ENCODE data around the gene UMPS.

Gene UMPS

DNA sequence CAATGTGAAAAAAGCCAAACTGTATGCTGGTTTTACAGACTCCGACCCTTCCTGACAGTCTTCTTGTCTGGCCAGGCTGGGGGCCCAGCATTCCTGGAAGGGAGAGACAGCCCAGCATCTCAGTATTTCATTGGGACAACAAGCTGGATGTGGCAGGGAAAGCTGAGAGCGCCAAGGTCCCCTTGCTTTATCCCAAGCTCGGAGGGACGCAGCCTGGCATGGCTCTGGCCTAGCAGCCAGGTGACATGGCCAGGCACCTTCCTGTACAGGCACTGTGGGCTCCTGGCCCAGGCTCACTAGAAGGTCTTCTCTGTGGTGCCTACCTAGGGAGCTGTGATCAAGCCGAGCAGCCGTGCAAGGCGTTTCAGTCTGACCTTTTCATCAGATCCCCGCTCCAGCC lies 33.0 kb downstream of the UMPS start:
- Histone ChIP-seq H4K20me1 (ENCODE audit: low read depth, low read length) (no peaks in the 10 kb centered on the region), H3K9me2 (replicated peaks; ENCODE audit: insufficient read depth, low read length) (no peaks in the 10 kb centered on the region), H2AFZ (ENCODE audit: low read depth, low read length, severe bottlenecking) (no peak overlapping the region), H3F3A (ENCODE audit: insufficient read depth) (no peaks in the 10 kb centered on the region), H3K27me3 (ENCODE audit: low read length) (no peaks in the 10 kb centered on the region), H3K79me2 (ENCODE audit: insufficient read depth, low read length) (no peaks in the 10 kb centered on the region), H3K27ac (ENCODE audit: low read depth, low read length) (no peak overlapping the region), H3K9ac (ENCODE audit: low read length) (no peak overlapping the region), H3K36me3 (ENCODE audit: low read length) (no peaks in the 10 kb centered on the region), H3K4me3 (ENCODE audit: insufficient read depth, low read length, poor library complexity, severe bottlenecking) (no peak overlapping the region), H3K4me2 (ENCODE audit: low read depth, low read length, poor library complexity, severe bottlenecking) (no peak overlapping the region), H3K9me3 (ENCODE audit: insufficient read depth, low read length) (no peaks in the 10 kb centered on the region)
- TF ChIP-seq, protein P1, sequence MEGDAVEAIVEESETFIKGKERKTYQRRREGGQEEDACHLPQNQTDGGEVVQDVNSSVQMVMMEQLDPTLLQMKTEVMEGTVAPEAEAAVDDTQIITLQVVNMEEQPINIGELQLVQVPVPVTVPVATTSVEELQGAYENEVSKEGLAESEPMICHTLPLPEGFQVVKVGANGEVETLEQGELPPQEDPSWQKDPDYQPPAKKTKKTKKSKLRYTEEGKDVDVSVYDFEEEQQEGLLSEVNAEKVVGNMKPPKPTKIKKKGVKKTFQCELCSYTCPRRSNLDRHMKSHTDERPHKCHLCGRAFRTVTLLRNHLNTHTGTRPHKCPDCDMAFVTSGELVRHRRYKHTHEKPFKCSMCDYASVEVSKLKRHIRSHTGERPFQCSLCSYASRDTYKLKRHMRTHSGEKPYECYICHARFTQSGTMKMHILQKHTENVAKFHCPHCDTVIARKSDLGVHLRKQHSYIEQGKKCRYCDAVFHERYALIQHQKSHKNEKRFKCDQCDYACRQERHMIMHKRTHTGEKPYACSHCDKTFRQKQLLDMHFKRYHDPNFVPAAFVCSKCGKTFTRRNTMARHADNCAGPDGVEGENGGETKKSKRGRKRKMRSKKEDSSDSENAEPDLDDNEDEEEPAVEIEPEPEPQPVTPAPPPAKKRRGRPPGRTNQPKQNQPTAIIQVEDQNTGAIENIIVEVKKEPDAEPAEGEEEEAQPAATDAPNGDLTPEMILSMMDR (IDR thresholded peaks at IDR 0.05; ENCODE audit: insufficient read depth, low read length, poor library complexity, severe bottlenecking): no peak
- TF ChIP-seq EZH2phosphoT487 (conservative IDR thresholded peaks at IDR 0.05; ENCODE audit: low read length): no peak

DNA sequence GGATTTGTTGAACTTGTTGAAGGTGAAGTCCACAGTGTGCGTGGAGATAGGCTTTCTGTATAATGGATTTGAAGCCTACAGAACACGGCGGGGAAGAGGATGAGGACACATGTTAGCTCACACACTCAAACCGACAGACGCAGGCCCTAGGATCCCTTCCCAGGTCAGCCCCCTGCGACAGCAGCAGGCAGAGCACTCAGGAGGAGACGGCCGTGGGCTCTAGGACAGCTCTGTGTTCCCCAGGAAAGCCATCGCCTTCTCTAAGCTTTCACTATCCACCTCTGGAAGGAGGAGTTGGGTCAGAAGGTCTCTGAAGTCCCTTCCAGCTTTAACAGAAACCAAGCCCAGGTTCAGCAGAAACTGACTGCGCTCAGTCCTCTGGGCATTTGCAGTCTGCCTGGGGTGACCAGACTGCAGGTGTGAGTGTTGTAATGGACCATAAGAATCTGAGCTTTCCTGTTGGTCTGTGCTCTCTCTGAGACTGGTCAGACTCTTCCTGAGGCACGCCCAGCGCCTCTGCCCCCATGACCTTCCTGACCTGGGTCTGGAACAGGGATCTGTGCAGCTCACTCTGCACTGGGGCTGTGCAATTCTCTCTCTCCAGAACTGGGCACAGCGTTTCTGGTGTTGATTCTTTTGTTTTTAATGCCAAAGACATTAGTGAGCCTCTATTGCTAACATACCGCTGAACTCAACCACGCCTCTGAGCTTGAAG lies 33.5 kb downstream of the UMPS start:
- H3K79me2 ChIP-seq (ENCODE audit: insufficient read depth, low read length): no peaks in the 10 kb centered on the region
- H3K9me2 ChIP-seq (replicated peaks; ENCODE audit: insufficient read depth, low read length): no peaks in the 10 kb centered on the region
- H3K9me3 ChIP-seq (ENCODE audit: insufficient read depth, low read length): no peaks in the 10 kb centered on the region
- H3F3A ChIP-seq (ENCODE audit: insufficient read depth): no peaks in the 10 kb centered on the region
- no peak overlapping the region for H3K4me2 ChIP-seq (ENCODE audit: low read depth, low read length, poor library complexity, severe bottlenecking)
- H3K9ac ChIP-seq (ENCODE audit: low read length): no peak overlapping the region
- H3K36me3 ChIP-seq (ENCODE audit: low read length): no peaks in the 10 kb centered on the region
- no peak overlapping the region for H2AFZ ChIP-seq (ENCODE audit: low read depth, low read length, severe bottlenecking)
- TF ChIP-seq, protein P1 (IDR thresholded peaks at IDR 0.05; ENCODE audit: insufficient read depth, low read length, poor library complexity, severe bottlenecking): no peak
- TF ChIP-seq EZH2phosphoT487 (conservative IDR thresholded peaks at IDR 0.05; ENCODE audit: low read length): no peak
- H3K27ac ChIP-seq (ENCODE audit: low read depth, low read length): no peak overlapping the region
- no peak overlapping the region for H3K4me3 ChIP-seq (ENCODE audit: insufficient read depth, low read length, poor library complexity, severe bottlenecking)
- no peaks in the 10 kb centered on the region for H3K27me3 ChIP-seq (ENCODE audit: low read length)
- no peaks in the 10 kb centered on the region for H4K20me1 ChIP-seq (ENCODE audit: low read depth, low read length)

GRCh38 chr3:124764746-124765145 lies 34.5 kb downstream of the UMPS start:
- no peak overlapping the region for H3K9ac ChIP-seq (ENCODE audit: low read length)
- no peaks in the 10 kb centered on the region for H3K9me2 ChIP-seq (replicated peaks; ENCODE audit: insufficient read depth, low read length)
- no peaks in the 10 kb centered on the region for H3K27me3 ChIP-seq (ENCODE audit: low read length)
- H3K27ac ChIP-seq (ENCODE audit: low read depth, low read length): no peak overlapping the region
- no peaks in the 10 kb centered on the region for H3F3A ChIP-seq (ENCODE audit: insufficient read depth)
- H3K9me3 ChIP-seq (ENCODE audit: insufficient read depth, low read length): no peaks in the 10 kb centered on the region
- H3K79me2 ChIP-seq (ENCODE audit: insufficient read depth, low read length): no peaks in the 10 kb centered on the region
- TF ChIP-seq, protein P1 (IDR thresholded peaks at IDR 0.05; ENCODE audit: insufficient read depth, low read length, poor library complexity, severe bottlenecking): no peak
- no peak for TF ChIP-seq EZH2phosphoT487 (conservative IDR thresholded peaks at IDR 0.05; ENCODE audit: low read length)
- no peaks in the 10 kb centered on the region for H4K20me1 ChIP-seq (ENCODE audit: low read depth, low read length)
- H2AFZ ChIP-seq (ENCODE audit: low read depth, low read length, severe bottlenecking): no peak overlapping the region
- no peak overlapping the region for H3K4me2 ChIP-seq (ENCODE audit: low read depth, low read length, poor library complexity, severe bottlenecking)
- no peaks in the 10 kb centered on the region for H3K36me3 ChIP-seq (ENCODE audit: low read length)
- H3K4me3 ChIP-seq (ENCODE audit: insufficient read depth, low read length, poor library complexity, severe bottlenecking): no peak overlapping the region
